ENCODE data around the gene MGLL. TPM values are rescaled to one million over a fixed set of nuclear protein-coding genes. Genes with fewer than 3 reads are reported as not detected.

The MGLL gene
- total and polyA plus RNA-seq, 9 of the 15 experiments (the other 6 are each of a cell fraction or from before 2014, with no cell fraction given) = 0.12 to 0.32 (median 0.18) TPM; not detected in 6

DNA sequence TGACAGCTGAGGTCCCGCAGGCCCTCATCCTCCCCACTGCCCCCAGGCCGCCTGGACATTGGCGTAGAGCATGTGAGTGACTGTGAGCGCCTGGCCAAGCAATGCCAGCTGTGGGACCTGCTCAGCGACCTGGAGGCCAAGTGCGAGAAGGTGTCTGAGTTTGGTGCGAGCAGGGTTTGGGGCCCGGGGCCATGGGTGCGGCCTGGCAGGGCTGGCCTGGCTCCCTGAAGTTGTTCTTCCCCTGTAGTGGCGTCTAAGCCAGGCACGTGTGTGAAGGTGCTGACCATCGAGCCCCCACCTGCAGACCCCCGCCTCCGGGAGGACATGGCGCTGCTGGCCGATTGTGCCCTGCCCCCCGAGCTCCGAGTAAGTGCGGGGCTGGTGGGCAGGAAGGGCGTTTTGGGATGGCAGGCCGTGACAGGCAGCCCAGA lies 145.4 kb downstream of the MGLL start:
- no peak overlapping the region for H3K4me3 ChIP-seq
- H3K36me3 ChIP-seq (ENCODE audit: control insufficient read depth, insufficient read depth, low read length) = no peaks in the 10 kb centered on the region
- no peaks in the 10 kb centered on the region for H3K9me1 ChIP-seq (ENCODE audit: control insufficient read depth, insufficient read depth, low read length)
- no peaks in the 10 kb centered on the region for H3K79me2 ChIP-seq (ENCODE audit: control insufficient read depth, insufficient read depth, low read length)
- H3K4me1 ChIP-seq (replicated peaks in 1 of 2; ENCODE audit: control insufficient read depth in 2 of 2, insufficient read depth in 2 of 2, low read length in 2 of 2) = peaks cover 0 to 43% of the 10 kb centered on the region in 2 experiments; a peak in 2 of 5 replicates
- no peak for DNase-seq (ENCODE audit: extremely low read depth in 1 of 4, low spot score in 3 of 4)
- WGBS (ENCODE audit: insufficient coverage, low coverage, missing lambda C conversion rate) = 65% methylated on average over 9 of the region's 21 CpGs
- ATAC-seq = no peak
- no peak overlapping the region; a peak in 1 of 4 replicates for H3K9ac ChIP-seq (ENCODE audit: insufficient read depth in 1 of 2, low read depth in 2 of 2, low read length in 2 of 2)
- intact Hi-C loops (cut with micrococcal nuclease) = no loop called here
- no peaks in the 10 kb centered on the region for H3K9me3 ChIP-seq (replicated peaks; ENCODE audit: control insufficient read depth, insufficient read depth, low read depth, low read length)
- no peaks in the 10 kb centered on the region for H3K27me3 ChIP-seq (ENCODE audit: control insufficient read depth in 2 of 2, insufficient read depth in 2 of 2, low read length in 2 of 2)
- no peak for FAIRE-seq
- no peak overlapping the region for H3K27ac ChIP-seq (ENCODE audit: extremely low read depth, low read depth, low read length)
- no peak overlapping the region for H3K4me2 ChIP-seq (ENCODE audit: insufficient read depth, low read length)
- no peak overlapping the region for H2AFZ ChIP-seq (ENCODE audit: low read depth, low read length)
- in situ Hi-C loops (cut with MboI) = no loop called here
- no TSS peak for BruUV-seq (replicated peaks)
- TF ChIP-seq NR2C1 (IDR thresholded peaks at IDR 0.05) (no peak), NR2C1 (tag; IDR thresholded peaks at IDR 0.05) (no peak)
- POLR2A ChIA-PET = no interaction called here
- CTCF ChIA-PET (ENCODE audit: low intra/inter-chr PET ratio) = no interaction called here
- 0 out of 2 replicates have a peak, but pooled peaks cover 4% of the 10 kb centered on the region for H4K20me1 ChIP-seq (replicated peaks; ENCODE audit: control insufficient read depth, insufficient read depth, low read length)

DNA sequence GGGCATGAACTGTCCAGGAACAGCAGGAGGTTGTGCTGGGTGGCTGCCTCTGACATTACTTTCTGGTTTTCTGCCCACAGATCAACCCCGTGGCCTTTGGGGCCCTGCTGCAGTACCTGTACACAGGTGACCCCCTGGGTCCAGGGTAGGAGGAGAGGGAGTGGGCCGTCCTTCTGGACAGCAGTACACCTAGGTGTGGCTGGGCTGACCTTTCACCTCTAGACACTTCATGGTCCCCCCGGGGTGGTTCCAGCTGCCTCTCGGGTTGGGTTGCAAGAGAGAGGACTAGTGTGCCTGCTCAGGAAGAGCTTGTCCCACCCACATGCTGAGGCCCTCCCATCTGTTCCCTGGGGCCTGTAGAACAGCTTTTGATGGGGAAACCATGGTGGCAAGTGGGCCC lies 145.9 kb downstream of the MGLL start:
- DNase-seq (ENCODE audit: extremely low read depth in 1 of 4, low spot score in 3 of 4) = no peak
- WGBS (ENCODE audit: insufficient coverage, low coverage, missing lambda C conversion rate) = 0% methylated on average over 3 of the region's 4 CpGs
- no peaks in the 10 kb centered on the region for H3K36me3 ChIP-seq (ENCODE audit: control insufficient read depth, insufficient read depth, low read length)
- no peaks in the 10 kb centered on the region for H3K9me1 ChIP-seq (ENCODE audit: control insufficient read depth, insufficient read depth, low read length)
- no peak for ATAC-seq
- H3K79me2 ChIP-seq (ENCODE audit: control insufficient read depth, insufficient read depth, low read length) = no peaks in the 10 kb centered on the region
- no peak overlapping the region for H3K4me2 ChIP-seq (ENCODE audit: insufficient read depth, low read length)
- in situ Hi-C loops (cut with MboI) = no loop called here
- H2AFZ ChIP-seq (ENCODE audit: low read depth, low read length) = no peak overlapping the region
- no TSS peak for BruUV-seq (replicated peaks)
- FAIRE-seq = no peak
- H3K9me3 ChIP-seq (replicated peaks; ENCODE audit: control insufficient read depth, insufficient read depth, low read depth, low read length) = no peaks in the 10 kb centered on the region
- 0 out of 2 replicates have a peak, but pooled peaks cover 4% of the 10 kb centered on the region for H4K20me1 ChIP-seq (replicated peaks; ENCODE audit: control insufficient read depth, insufficient read depth, low read length)
- ChIA-PET CTCF (ENCODE audit: low intra/inter-chr PET ratio) (no interaction called here), POLR2A (no interaction called here)
- H3K4me3 ChIP-seq = no peak overlapping the region
- H3K4me1 ChIP-seq (replicated peaks in 1 of 2; ENCODE audit: control insufficient read depth in 2 of 2, insufficient read depth in 2 of 2, low read length in 2 of 2) = peaks cover 0 to 48% of the 10 kb centered on the region in 2 experiments; a peak in 2 of 5 replicates
- H3K27ac ChIP-seq (ENCODE audit: extremely low read depth, low read depth, low read length) = no peak overlapping the region
- no peak overlapping the region for H3K9ac ChIP-seq (ENCODE audit: insufficient read depth in 1 of 2, low read depth in 2 of 2, low read length in 2 of 2)
- intact Hi-C loops (cut with micrococcal nuclease) = no loop called here
- no peaks in the 10 kb centered on the region for H3K27me3 ChIP-seq (ENCODE audit: control insufficient read depth in 2 of 2, insufficient read depth in 2 of 2, low read length in 2 of 2)
- TF ChIP-seq PPARD (CRISPR knock-in tag; IDR thresholded peaks at IDR 0.05) (no peak), NCOA4 (IDR thresholded peaks at IDR 0.05; ENCODE audit: partially characterized antibody) (no peak), ZNF184 (CRISPR knock-in tag; IDR thresholded peaks at IDR 0.05) (no peak), HMGN3 (IDR thresholded peaks at IDR 0.05; ENCODE audit: borderline replicate concordance, extremely low read depth, insufficient read length, low read depth, low read length) (no peak), FUS (optimal IDR thresholded peaks at IDR 0.05; ENCODE audit: low read depth, low read length) (no peak), ZNF785 (CRISPR knock-in tag; IDR thresholded peaks at IDR 0.05) (no peak), NR2C1 (IDR thresholded peaks at IDR 0.05) (no peak), NR2C1 (tag; IDR thresholded peaks at IDR 0.05) (no peak), HNRNPLL (IDR thresholded peaks at IDR 0.05; ENCODE audit: low read depth, low read length, poor library complexity, severe bottlenecking) (no peak), ZNF583 (CRISPR knock-in tag; IDR thresholded peaks at IDR 0.05) (no peak), ATF6 (CRISPR knock-in tag; IDR thresholded peaks at IDR 0.05) (no peak), PHTF2 (CRISPR knock-in tag; IDR thresholded peaks at IDR 0.05) (no peak), FOS (IDR thresholded peaks at IDR 0.05; ENCODE audit: extremely low read depth, insufficient read length) (no peak), ZBTB9 (CRISPR knock-in tag; IDR thresholded peaks at IDR 0.05) (no peak), FOXK2 (conservative IDR thresholded peaks at IDR 0.05 in 1 of 2, IDR thresholded peaks at IDR 0.05 in 1 of 2; ENCODE audit: low read depth in 2 of 2) (no peak)
